NCI-H2171 (cell line): ENCODE results near the gene SLX4.
"Not testable (repeated sequence)": the region's sequence is repeated elsewhere in the genome, so short reads cannot be mapped to it uniquely, and the experiment has no call there.

Experiments
- DNase-seq: peaks from one replicate; lab custom pipeline; 2025; lab: John Stamatoyannopoulos, UW

Gene SLX4

DNA sequence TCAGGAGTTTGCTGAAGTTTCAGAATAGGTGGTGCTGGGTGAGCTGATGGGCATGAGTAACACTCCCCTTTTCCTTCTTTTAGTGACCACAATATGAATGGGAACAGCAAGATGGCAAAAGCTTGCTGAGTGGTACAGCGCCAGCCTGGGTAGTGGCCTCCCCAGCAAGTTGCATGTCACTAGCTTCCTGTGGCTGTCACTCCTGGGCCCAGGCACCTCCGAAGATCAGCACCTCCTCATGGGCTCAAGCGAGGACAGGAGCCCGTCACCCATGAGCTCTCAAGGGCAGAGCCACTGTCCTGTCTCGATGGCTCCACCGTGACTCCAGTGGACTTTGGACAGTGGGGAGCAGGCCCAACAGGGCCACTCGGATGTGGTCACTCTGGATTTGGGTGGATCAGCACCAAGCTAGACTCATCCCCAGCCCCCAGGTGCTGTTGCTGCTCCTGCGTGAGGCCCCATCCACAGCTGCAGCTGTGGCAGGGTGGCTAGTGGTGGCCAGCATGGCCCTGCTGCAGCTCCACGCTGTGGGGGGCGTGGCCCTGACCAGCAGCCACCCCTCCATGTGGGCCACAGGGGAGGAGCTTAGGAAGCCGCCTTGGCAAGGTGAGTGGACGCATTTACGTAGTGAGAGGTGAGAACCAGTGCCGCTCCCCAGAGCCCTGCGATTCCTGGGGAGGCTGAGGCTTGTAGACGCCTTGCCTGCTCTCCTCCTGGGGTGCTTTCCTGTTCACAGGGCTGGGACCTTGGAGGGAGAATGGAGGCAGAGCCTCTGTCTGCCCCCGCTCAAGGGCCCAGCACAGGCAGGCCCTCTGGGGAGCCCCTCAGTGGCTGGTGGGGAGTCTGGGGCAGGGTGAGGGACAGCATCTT, 29.5 kb upstream of the SLX4 start:
- no peak for DNase-seq

DNA sequence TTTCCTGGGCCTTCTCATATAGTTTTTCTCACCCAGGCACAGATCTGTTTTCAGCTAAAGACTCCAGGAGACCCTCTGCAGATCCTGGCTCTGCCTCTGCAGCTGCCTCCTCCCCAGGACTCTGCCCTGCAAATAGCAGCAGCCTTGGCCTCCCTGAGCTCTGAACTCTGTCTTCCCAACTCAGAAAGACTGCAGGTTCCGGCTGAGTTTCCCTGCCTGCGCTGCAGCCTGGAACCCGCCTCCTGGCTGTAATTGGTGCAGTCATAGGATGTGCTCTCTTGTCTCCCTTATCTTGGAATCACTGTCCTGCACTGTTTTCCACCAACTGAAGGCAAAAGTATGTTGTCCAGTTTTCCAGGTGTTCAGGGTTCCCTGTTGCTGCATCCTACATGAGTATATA, 28.8 kb upstream of the SLX4 start:
- DNase-seq, result no peak

DNA sequence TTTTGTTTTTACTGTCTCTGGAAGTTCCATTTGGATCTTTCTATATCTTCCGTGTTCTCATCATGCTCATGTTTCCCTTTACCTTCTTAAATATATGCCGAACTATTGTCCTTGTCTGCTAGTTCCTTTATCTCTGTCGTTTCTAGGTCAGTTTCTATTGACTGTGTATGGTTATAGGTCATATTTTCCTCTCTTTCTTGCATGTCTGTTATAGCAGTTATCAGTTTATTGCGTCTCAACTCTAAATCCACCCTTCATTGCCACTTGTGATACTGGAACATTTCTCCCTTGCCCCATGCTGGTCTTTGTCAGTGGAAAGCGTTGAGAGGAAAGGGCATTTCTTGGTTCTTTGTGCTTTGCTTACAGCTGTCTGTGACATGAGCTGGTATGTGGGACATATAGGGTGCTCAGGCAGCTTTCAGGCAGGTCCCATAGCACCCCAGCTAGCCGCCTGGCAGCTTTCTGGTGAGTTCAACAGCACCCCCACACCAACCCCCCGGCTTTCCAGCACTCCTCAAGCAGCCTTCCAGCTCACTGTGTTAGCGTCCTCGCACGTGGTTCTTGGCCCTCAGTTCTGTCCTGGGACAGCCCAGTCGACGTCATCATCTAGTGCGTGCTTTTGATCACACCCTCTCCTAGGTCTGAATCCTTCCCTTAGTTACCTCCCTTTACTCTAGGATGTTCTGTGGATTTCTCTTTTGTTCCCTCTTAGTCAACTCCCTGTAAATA, 27.7 kb upstream of the SLX4 start:
- no peak for DNase-seq

DNA sequence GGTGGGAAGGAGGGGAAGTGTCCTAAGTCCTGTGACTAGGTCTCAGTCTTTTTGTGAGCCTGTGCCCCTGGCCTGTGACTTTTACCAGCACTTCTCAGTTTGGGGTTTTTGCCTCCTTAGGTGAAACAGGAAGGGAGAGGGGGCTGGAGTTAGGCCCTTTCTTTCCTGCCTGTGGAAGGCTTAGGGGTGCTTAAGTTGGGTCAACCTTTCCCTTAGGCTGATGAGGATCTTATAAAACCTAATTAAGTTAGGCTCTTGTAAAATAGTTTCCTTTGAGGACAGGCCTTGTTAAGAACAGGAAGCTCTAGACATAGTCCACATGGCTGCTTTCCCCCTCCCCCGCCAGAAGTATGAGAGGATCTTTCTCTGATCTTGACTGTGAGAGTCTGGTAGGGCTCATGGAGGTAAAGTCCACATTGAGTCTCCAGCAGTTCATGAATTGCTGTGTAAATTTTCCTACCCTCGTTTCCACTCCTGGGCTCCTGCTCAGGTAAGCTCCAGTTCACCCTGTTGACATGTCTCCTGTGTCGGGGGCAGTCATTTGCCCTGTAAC, 26.0 kb upstream of the SLX4 start:
- no peak for DNase-seq

DNA sequence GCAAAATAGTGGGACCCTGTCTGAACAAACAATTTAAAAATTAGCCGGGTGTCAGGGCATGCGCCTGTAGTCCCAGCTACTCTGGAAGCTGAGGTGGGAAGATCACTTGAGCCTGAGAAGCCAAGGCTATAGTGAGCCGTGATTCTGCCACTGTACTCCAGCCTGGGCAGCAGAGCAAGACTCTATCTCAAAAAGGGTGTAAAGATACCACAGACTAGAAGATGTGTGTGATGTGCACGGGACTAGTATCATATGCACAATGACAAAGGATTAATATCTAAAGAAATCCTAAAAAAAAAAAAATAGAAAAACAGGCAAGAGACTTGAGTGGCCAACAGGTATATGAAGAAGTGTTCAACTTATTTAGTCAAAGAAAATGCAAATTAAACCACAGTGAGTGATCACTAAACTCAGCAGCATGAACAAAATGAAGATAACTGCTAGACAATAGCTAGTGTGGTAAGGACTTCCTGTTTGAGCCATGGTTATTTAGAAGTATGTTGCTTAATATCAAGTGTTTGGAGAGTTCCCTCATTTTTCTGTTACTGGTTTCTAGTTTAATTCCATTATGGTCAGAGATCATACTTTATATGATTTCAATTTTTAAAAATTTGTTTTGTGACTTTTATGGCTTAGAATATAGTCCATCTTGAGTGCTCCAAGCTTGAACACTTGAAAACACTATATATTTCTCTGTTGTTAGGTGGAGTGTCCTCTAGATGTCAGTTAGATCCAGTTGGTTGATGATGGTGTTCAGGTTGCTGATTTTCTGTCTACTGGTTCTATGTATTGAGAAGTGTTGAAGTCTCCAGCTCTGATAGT, 14.7 kb upstream of the SLX4 start:
- DNase-seq, result no peak

DNA sequence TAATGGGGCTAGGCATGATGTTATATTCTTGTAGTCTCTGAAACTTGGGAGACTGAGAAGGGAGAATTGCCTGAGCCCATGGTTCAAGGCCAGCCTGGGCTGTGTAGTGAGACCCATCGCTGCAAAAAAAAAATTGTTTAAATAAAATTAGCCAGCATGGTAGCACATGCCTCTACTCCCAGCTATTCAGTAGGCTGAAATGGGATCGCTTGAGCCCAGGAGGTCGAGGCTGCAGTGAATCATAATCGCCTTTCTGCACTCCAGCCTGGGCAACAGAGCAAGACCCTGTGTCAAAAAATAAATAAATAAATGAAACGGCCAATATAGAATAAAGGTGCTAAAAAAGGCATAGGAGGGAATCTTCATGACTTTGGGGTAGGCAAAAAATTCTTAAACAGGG, 13.9 kb upstream of the SLX4 start:
- DNase-seq, result no peak

DNA sequence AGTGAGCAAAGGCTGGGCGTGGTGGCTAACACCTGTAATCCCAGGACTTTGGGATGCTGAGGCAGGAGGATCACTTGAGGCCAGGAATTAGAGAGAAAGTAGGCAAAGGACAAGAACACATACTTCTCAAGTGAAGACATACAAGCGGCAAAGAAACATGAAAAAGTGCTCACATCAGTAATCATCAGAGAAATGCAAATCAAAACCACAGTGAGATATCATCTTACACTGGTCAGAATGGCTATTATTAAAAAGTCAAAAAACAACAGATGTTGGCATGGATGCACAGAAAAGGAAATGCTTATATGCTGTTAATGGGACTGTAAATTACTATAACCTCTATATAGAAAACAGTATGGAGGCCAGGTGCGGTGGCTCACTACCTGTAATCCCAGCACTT, 12.2 kb upstream of the SLX4 start:
- DNase-seq, result no peak

DNA sequence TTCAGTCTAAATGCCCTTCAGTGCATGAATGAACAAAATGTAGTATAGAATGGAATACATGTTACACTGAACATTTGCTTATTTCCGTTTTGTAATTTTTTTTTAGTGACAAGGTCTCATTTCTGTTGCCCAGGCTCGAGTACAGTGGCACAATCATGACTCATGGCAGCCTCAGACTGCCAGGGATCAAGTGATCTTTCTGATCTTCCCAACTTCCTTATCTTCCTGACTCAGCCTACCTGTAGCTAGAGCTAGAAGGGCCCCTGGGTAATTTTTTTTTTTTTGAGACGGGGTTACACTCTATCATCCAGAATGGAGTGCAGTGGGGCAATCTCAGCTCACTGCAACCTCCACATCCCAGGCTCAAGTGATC, 7.3 kb upstream of the SLX4 start:
- no peak for DNase-seq

DNA sequence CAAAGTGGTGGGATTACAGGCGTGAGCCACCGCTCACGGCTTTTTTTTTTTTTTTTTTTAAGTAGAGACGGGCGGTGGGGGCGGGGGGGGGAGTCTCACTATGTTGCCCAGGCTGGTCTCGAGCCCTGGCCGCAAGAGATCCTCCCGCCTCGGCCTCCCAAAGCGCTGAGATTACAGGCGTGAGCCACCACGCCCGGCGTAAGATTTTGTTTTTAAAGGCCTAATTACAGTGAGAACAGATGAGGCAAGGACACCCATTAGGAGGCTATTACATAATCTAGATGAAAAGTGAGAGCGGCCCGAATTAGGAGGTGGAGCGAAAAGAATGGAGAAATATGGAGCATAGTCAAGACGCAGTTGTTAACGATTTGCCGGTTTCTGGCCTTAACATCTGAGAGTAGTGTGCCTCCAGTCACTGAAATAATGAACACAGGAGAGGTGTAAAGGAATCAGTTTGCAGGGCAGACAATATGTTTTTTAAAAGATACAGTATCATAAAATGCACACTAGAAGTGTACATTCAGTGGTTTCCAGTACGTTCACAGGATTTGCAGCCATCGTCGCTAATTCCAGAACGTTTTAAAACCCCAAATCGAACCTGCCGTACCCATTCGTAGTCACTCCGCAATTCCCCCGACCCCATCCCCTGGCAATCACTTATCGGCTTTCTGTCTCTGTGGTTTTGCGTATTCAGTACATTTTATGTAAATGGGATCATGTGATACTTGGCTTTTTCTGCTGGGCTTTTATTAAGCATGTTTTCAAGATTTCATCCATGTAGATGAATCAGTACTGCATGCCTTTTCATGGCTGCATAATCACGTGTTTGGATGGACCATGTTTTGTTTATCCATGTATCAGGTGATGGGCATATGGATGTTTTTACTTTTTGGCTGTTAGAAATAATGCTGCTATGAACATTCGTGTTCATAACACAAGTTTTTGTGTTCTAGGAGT, 1.4 kb upstream of the SLX4 start:
- no peak for DNase-seq

DNA sequence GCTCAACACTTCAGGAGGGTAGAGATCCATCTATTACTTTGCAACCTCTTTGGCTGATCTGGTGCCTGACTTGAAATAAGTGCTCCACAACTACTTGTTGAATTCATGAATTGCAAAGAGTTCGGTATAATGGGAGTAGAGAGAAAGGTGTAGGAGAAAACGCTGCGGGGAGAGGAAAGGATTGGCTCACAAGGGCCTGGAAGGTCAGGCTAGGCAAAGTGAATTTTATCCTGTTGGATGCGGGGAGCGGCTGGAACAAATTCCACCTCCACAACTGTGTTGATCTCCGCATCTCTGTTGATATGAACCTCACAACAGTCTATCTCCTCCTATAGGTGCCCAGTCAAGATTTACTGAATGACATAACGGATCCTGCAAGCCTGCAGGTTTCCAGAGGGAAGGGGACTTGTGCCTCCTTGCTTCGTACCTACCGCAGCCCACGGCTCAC, 684 bp downstream of the SLX4 start:
- DNase-seq, result no peak

DNA sequence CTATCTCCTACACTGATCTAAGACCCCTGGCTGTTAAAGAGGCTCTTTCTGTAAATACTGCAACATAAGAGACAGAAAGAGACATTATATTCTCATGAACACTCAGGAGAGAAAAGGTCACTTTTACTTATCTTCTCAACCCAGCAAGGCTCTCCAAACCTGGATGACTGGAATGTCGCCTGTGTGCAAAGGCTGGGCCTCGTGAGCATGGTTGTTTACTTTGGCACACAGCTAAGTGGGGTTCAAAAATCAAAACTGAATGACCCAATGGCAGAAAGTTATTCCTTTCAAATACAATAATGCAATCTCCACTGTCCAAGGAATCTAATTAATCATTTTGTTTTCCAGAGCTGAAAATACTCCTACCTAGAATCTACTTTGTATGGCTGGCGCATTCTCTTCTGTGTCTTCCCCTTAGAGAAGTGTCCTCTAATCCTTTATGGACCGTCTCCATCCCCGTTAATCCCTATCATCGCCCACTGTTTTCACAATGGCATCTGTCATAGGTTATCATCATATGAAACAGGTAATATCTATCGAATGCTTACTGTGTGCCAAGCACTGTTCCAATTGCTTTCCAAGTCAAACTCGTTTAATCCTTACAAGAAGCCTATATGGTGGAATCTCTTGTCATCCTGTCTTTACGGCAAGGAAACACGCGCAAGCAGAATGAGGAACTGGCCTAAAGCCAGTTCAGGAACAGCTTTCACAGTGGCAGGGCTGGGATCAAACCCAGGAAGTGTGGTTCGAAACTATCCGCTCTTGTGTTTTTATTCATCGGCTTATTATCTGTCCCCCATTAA, 1.3 kb downstream of the SLX4 start:
- DNase-seq, result no peak

DNA sequence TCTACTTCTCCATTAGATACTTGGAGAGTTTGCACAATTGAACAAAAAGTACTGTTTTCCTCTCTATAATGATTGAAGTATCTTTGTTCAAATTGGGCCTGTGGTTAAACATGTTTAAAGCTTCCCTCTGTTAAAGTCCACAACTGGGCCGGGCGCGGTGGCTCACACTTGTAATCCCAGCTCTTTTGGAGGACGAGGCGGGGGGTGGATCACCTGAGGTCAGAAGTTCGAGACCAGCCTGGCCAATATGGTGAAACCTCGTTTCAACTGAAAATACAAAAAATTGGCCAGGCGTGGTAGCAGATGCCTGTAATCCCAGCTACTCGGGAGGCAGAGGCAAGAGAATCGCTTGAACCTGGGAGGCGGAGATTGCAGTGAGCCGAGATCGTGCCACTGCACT, 2.4 kb downstream of the SLX4 start:
- not testable (repeated sequence) for DNase-seq

DNA sequence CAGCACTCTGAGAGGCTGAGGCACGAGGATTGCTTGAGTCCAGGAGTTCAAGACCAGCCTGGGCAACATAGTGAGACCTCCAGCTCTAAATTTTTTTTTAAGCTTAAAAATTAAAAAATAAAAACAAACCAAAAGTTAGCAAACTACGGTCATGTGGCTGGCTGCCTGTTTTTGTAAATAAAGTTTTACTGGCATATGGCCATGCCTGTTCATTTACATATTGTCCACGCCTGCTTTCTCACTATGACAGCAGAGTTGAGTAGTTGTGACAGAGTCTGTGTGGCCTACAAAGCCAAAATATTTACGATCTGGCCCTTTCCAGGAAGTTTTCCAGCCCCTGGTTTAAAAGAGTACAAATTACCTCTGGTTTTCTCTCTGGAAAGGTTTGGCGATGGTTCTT, 3.3 kb downstream of the SLX4 start:
- no peak for DNase-seq

DNA sequence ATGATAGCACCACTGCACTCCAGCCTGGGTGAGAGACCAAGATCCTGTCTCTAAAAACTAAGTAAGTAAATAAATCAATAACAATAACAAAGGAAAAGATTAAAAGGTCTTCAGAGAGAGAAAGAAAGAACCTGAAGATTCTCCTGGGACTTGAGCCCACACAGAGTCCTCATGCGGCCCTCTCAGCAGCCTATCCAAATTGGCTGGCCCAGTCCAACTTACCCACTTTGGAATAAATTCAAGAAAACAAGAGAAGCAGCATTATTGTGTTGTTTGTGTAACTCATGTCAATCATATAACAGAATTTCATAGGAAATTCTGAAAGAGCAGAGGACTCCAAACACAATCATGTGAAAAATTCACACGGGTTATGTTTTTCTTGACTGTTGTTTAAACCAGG, 3.8 kb downstream of the SLX4 start:
- DNase-seq, result no peak

DNA sequence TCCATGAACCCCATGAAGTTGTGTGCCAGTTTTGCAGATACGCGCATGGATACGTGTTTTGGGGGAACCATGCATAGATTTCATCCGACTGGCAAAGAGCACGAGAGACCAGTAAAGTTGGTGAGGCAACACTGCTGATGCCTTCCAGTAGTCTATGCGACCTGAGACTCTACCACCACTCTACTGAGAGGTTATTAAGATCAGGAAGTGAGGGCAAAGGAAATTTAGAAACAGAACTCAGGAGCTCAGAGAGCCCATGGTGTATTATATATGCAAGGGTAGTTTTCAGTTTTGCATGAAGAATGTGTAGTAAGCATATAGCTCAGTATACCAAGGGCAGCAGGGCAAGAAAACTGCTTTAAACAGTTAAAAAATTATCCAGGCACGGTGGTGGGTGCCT, 4.2 kb downstream of the SLX4 start:
- DNase-seq, result no peak

DNA sequence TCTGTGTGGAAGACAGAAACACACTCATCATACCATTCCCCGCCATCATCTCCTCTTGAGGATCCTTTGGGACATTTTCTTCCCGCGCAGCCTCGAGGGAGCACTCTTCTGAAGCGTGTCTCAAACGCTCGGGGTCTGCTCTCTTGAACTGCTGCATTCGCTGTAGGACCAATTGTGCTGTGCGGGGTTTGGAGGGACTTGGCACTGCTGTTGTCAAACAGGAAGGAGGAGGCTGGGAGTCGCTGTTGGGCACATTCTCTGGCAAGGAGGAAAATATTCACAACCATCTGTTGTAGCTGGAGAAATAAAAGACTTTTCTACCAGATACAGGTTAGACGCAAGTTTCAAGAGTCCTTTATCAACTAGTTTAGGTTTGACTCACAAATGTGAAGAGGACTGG, 5.0 kb downstream of the SLX4 start:
- DNase-seq, result no peak

DNA sequence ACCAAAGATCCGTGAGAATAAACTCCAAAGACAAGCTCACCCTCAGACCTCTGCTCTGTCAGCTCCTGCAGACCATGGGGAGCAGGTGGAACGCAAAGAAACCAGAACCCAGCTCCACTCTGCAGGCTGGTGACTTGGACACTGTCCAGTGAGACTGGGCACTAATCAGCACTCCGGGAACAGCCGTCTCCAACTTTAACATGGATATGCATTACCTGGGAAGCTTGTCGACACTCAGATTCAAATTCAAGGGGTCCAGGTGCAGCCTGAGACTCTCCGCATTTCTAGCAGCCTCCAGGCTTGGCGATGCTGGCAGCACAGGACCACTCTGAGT, 9.1 kb downstream of the SLX4 start:
- no peak for DNase-seq

DNA sequence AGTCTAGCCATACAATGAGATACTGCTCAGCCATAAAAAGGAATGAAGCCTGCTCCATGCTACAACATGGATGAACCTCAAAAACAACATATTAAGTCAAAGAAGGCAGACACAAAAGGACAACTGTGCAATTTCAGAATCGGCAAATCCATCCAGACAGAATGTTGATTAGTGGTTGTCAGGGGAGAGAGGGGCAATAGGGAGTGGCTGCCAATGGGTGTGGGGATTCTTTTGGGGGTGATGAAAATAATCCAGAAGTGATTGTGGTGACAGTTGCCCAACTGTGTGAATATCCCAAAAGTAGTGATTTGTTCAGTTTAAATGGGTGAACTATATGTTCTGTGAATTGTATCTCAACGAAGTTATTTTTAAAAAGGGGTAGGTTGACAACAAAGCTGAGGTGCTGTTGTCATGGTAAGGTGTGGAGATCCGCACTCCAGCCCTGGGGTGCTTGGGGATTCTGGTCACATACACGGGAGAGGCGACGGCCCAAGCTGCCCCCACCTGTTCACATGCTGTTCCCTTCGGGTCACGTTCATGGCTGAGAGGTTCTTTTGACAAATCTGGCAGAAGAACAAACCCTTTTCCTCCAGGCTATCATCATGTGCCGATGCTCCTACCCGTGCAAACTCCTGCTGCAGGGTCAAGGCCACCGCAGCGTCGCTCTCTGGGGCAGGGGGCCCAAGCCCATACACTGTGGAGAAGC, 9.6 kb downstream of the SLX4 start:
- no peak for DNase-seq

DNA sequence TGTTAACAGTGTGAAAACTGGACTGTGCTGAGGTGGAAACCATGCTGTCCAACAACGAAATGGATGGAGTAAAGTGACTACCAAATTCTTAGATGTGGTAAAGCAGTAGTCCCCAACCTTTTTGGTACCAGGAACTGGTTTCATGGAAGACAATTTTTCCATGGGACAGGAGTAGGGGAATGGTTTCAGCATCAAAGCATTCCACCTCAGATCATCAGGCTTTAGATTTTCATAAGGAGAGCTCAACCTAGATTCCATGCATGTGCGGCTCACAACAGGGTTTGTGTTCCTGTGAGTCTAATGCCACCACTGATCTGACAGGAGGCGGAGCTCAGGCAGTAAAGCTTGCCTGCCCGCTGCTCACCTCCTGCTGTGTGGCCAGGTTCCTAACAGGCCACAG, 11.5 kb downstream of the SLX4 start:
- no peak for DNase-seq

DNA sequence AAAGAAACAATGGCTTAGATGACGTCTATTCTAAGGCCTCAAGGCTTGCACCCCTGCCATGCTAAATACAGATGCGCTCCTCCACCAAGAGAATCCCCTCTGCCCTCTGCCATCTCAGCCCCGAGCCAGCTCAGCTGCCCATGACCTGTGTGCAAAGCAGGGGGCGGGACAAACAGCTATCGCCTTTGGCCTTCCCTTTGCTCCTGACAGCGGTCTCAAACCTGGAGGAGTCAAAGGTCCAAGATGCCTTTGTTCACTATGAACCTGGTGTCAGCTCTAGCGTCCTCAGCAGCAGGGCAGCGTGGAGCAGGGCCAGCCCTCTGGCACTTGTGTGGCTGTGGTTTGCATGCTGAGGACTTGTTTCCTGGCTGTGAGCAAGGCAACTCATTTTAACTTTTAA, 12.3 kb downstream of the SLX4 start:
- no peak for DNase-seq
